ENCODE data around the gene CRIP2.
A peak's percentile ranks its signal among the peaks of the same experiment; 100 is the strongest.

- no peak for TF ChIP-seq NFYB (IDR thresholded peaks at IDR 0.05; ENCODE audit: extremely low read depth, insufficient read length)
- TF ChIP-seq CTCF (IDR thresholded peaks at IDR 0.05 in 2 of 3, conservative IDR thresholded peaks at IDR 0.05 in 1 of 3; ENCODE audit: insufficient read depth in 2 of 3, low read depth in 1 of 3, low read length in 3 of 3) = peak; percentile 65 to 83 (median 74)
- TF ChIP-seq KLF13 (tag; IDR thresholded peaks at IDR 0.05; ENCODE audit: borderline replicate concordance, low read depth) = no peak
- no peak for TF ChIP-seq USF2 (CRISPR knock-in tag; IDR thresholded peaks at IDR 0.05)
- TF ChIP-seq MAZ (CRISPR knock-in tag; conservative IDR thresholded peaks at IDR 0.05 in 1 of 2, IDR thresholded peaks at IDR 0.05 in 1 of 2) = peak in 1 of 2 experiments; percentile 61; a peak in 1 of 4 replicates
- TF ChIP-seq NUFIP1 (IDR thresholded peaks at IDR 0.05; ENCODE audit: partially characterized antibody) = no peak
- no peak for TF ChIP-seq DEAF1 (CRISPR knock-in tag; IDR thresholded peaks at IDR 0.05)
- TF ChIP-seq TCF7L2 (IDR thresholded peaks at IDR 0.05; ENCODE audit: low read depth, low read length) = no peak
- TF ChIP-seq STAT5B (CRISPR knock-in tag; IDR thresholded peaks at IDR 0.05) = no peak
- no peak for TF ChIP-seq MLLT1 (IDR thresholded peaks at IDR 0.05)
- TF ChIP-seq ARHGAP35 (IDR thresholded peaks at IDR 0.05; ENCODE audit: partially characterized antibody) = no peak
- TF ChIP-seq ELK1 (CRISPR knock-in tag; IDR thresholded peaks at IDR 0.05) = no peak
- TF ChIP-seq HMGXB4 (CRISPR knock-in tag; IDR thresholded peaks at IDR 0.05) = no peak
- no peak for TF ChIP-seq ZNF431 (CRISPR knock-in tag; IDR thresholded peaks at IDR 0.05)
Measured at GRCh38 chr14:105485739-105486162, 11.1 kb downstream of the CRIP2 start.
